Activated CD8-positive, alpha-beta memory T cell treated with anti-CD3 and anti-CD28 coated beads for 36 hours (primary cell): ENCODE results near the gene KITLG. TPM values are rescaled to one million over a fixed set of nuclear protein-coding genes. Genes with fewer than 3 reads are reported as not detected.
"Not testable (repeated sequence)": the region's sequence is repeated elsewhere in the genome, so short reads cannot be mapped to it uniquely, and the experiment has no call there.

Experiments used
- CTCF ChIA-PET: fragments of 350-600 bp; sonication (Branson Sonifier 250); formaldehyde crosslinking; loops from one replicate; lab custom pipeline; 2021; ENCODE audit warnings: antibody characterized with exemption; lab: Charles Lee
- POLR2A ChIA-PET: fragments of 350-600 bp; sonication (Branson Sonifier 250); formaldehyde crosslinking; loops from one replicate; lab custom pipeline; 2021; ENCODE audit warnings: antibody characterized with exemption; lab: Charles Lee
- total RNA-seq, 2 experiments: library from RNA; stranded (reverse); gene quantifications; one replicate each; pipeline ENCODE4 v1.2.3, GENCODE V29; 2021

Gene KITLG
- total RNA-seq, 2 experiments from 2014 or later = 0.15 to 0.17 TPM

DNA sequence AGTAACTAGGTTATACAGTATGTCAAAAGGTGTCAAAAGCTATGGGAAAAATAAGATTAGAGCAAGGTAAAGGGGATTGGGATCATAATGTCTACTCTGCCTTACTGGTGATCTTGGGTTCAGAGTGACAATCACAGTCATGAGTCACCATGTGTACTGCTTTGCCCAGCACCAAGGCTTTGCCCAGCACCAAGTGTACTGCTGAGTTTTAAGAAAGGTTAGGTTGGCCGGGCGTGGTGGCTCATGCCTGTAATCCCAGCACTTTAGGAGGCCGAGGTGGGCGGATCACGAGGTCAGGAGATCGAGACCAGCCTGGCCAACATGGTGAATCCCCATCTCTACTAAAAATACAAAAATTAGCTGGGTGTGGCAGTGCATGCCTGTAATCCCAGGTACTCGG lies 32.3 kb downstream of the KITLG start:
- CTCF ChIA-PET, POLR2A ChIA-PET: not testable (repeated sequence)

DNA sequence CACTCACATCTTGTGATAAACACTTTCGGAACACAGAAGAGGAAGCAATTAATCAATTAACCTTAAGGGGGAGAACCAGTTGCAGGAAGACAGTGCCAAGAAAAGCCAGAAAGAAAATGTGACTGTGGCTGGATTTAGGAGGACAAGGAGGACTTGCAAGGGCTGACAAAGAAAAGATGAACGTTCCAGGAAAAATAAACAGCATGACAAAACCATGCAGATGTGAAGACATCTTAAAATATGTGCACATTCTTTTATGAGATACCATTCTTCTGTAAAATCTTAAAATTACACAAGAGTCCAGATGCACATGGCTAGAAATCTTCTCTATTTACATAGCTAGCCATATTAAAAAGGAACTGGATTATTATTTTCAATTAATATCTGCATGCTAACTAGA lies 33.4 kb downstream of the KITLG start:
- CTCF ChIA-PET = no interaction called here
- POLR2A ChIA-PET = no interaction called here

DNA sequence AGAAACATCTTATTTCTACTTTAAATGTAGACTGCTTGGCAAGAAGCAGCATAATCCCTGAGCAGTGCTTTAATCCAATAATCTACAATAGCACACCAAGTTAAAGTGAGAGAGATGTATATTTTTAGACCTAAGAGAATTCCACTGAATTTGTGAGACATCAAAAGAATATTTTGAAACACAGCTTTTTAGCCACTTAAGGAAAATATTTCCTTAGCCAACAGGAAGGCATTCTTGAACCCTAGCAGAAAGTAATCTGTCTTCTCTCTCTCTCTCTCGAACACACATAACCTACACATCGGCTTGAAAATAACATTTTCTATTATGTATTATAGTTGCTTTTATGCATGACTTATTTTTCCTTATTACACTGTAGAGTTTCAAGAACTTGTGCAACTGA lies 34.0 kb downstream of the KITLG start:
- ChIA-PET POLR2A (no interaction called here), CTCF (no interaction called here)

DNA sequence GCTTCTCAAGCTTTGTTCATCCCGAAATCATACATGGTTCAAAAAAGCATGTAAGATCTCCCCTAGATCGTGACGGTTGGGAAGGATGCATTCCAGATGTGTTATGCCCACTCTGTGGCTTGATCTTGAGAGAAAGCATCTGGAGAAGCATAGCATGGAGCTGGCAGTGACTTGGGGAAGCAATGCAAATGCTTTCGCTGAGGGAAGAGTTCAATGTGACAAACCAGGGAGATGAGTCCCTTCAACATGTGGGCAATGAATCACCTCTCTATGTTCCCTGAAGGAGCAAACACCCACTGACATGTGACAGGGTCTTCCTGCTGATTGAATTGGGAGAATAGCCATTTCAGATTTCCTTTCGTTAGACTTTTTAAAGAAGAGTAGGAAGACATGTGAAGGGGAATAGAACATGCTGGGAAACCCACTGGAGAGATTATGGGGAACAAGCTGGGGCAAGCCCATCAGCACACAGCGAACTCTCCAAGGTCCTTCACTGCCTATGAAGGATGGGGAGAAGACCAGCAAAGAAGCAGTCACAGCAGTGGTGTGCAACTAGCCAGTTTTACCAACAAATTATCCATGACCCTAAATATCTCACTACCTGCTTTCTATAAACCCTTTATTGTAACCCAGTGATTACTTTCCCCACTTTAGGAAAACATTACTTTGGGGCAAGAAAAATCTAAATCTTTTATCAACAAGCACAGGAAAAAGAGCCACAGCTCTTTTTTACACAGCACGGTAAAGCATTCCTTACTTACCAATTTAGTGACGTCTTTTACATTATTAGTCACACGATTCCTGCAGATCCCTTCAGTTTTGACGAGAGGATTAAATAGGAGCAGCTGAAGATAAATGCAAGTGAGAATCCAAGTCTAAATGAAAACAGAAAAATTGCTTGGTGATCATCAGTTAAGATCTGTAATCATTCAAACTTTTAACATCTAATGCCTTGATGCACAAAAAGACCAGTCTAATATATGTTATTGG lies 35.0 kb downstream of the KITLG start:
- ChIA-PET POLR2A (no interaction called here), CTCF (no interaction called here)

DNA sequence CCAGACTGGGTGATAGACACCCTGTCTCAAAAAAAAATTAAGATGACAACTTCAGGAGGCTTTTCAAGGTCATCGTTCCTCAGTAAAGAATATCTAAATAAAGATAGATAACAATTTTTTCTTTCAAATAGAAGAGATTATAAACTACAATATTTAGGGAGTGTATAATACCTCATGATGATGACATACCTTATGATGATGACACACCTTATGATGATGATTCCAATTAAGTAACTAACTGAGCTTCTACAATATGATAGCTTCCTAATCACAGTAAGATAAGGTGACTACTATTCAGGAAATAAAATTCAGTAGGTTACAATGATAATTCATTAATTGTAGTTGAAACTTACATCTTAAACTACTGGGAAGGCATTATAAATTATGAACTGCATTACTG lies 40.4 kb downstream of the KITLG start:
- POLR2A ChIA-PET = no interaction called here
- CTCF ChIA-PET = no interaction called here

DNA sequence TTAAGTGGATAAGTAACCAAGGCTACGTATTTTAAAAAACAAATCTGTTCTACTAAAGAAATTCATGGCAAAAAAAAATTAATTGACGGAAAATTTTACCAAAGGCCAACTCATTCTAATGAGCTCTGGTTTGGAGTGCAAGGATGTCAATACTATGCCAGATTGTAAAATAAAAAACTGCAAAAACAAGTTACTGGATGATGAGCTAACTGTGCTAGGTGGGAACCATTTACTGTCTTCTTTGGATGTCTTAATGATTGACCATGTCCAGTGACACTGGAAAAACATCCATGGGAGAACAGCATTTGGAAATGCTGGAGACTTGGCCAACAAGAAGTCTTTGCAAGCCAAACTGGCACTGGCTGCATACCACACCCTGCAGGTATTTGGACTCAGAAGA lies 41.6 kb downstream of the KITLG start:
- CTCF ChIA-PET = no interaction called here
- POLR2A ChIA-PET = no interaction called here

DNA sequence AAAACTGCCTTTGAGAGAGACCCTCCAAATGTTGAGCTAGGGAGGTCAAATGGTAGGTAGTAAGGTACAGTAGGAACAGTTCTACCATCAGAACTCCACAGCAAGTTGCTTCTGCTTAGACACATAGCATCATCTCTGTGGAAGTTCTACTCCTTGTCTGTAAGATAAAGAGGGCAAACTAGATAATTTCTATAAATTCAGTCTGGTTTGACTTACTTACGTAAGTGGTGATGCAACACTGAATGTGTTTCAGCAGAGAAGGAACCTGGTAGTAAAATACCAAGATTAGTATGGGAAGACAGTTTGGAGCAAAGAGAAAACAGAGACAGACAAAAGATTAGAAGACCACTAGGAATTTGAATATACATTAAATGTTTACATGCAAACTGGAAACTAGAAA lies 42.0 kb downstream of the KITLG start:
- ChIA-PET CTCF (no interaction called here), POLR2A (no interaction called here)

DNA sequence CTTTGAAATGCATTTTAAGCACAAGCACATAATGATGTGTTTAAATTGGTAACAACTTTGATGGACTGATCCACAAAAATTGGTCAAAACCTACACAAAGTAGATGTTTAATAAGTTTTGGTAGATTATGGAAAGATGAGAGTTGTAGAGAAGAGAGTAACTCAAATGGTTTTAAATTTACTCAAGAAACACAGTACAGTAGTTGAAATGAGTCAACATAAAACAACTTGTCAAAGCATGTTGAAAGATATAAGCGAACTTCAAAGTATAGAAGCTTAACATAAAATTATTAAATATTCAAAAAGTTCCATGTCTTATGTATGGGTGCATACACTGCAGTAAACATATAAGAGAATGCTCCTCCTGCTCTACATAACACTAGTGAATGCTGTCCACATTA lies 49.4 kb downstream of the KITLG start:
- POLR2A ChIA-PET = no interaction called here
- CTCF ChIA-PET = no interaction called here

DNA sequence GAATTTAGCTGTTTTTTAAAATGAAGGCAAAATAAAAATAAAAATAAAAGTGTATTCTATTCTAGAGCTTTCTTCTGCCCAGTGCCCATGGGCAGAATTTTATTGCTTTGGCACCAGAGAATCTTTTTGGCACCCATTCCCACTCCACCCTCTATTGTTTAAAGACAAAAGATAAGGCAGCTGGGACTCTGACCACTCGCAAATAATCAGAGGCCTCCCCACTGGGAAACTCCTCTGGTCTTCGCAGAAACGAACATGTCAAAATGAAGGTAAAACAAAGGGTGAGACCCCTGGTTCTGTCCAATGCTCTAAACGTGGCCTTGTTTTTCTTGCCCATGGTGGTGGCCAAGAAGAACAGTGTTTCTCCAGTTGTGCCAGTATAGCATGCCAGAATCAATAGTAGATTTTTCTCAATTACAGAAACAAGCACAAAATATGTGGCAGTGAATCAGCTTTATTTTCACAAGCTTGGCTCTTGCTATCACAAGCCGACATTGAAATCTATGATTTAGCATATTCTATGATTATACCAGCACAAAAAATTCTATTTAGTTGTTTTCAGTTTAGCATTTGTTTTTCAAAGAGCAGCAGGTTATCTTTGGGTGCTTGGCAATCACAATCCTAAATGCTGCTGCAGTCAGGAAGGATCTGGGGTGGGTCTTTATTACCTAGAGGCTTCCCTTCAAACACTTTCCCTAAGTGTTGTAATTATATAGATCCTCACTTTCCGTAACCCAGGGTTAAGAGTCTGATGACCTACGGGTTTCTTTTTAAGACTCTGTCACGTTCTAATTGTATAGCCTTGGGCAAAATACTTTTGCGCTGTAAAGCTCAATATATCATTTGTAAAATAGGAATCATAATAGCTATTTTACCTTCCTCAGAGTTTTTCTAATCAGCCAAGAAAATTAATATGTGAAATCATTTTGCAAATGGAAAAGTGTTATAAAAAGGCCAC lies 50.5 kb downstream of the KITLG start:
- POLR2A ChIA-PET = no interaction called here
- CTCF ChIA-PET = no interaction called here

DNA sequence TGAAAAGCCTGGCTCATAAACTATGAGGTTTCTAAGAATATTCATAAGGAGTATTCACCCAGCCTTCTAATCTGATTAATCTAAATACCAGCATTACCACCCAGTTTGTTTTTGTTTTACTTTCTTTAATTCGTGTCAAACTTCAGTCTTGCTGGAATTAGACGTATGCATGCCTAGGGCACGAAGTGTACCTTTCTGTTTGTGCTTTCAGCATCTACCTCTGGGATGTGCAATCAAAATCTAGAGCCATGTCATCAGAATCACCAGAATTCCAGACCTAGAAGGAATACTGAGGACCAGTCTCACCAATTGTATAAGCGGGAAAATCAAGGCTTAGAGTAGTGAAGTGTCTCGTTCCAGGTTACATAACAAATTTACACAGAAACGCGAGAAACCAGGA lies 57.3 kb downstream of the KITLG start:
- POLR2A ChIA-PET = no interaction called here

DNA sequence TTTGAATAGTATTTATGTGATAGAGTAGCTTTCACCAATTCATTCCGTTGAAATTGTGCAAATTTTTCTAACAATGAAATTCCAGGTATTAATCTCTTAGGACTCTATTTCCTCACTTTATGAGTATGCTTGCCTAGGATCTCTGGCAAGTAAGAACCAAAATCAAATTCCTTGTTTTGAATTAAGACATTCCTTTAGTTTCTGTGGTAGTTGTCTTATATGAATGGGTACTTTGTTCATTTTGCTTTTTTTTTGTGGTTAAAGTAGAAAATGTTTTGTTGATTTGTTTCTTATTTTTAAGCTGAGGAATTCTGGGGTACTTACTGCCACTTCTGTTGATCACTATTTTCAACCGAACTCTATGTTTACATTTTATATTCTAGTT lies 59.8 kb downstream of the KITLG start:
- ChIA-PET CTCF (no interaction called here), POLR2A (no interaction called here)

More for the DNA sequence above, 57.3 kb downstream of the KITLG start:
- CTCF ChIA-PET = no interaction called here

DNA sequence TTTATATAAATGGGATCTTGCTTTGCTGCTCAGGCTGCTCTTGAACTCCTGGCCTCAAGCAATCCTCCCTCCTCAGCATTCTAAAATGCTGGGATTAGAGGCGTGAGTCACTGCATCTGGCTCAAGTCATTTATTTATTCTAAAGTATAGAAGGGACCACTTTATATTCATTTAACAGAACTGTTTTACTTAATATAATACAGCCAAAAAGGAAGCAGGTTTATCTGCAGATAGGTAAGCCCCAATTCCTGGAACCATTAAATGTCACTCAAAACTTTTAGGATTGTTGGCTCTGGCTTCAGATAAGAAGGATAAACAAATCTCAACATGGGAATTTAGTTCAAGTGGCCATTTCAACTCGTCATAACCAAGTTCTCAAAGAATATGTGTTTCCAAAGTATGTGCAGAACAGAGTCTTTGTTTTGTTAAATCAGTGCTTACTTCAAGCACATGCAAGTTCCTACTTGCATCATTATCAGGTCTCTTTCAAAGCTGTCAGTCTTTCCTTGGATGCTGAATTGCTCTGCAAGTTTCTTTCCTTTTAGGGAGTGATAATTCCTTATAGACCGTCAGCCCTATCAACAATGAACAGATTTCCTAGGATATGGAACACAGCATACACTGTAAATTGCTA lies 60.4 kb downstream of the KITLG start:
- CTCF ChIA-PET = no interaction called here
- POLR2A ChIA-PET = no interaction called here

DNA sequence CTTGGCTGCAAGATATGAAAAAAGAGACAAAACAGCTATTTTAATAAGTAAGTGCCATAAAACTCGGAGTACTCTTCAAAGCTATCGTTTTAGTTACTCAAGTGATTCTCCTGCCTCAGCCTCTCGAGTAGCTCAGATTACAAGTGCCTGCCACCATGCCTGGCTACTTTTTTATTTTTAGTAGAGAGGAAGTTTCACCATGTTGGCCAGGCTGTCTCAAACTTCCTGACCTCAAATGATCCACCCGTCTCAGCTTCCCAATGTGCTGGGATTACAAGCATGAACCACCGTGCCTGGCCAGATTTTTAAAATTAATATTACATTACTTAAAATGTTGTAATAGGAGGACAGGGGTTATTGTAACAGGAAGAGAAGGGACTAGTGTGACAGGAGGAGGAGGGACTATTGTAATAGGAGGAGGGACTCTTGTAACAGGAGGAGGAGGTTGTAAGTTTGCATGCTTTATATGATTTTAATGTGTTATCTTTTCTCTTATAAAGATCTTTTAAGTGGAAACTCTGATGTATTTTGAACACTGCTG lies 61.3 kb downstream of the KITLG start:
- ChIA-PET CTCF (no interaction called here), POLR2A (no interaction called here)

DNA sequence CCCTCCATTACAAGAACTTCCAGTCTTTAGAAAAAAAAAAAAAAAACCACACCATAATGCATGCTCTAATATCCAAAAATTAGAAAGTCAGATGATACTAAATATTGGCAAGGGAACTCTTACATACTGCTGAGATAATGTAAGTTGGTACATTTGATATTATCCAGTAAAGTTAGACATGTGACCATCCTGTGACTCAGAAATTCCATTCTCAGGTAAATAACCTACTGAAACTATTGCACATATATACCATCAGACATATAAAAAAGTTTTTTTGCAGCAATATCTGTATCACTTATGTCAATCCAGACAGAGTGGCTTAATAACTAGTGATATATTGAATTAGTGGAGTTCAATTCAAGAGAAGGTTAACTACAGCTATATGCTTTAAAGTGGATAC lies 63.5 kb downstream of the KITLG start:
- CTCF ChIA-PET = no interaction called here
- POLR2A ChIA-PET = no interaction called here

DNA sequence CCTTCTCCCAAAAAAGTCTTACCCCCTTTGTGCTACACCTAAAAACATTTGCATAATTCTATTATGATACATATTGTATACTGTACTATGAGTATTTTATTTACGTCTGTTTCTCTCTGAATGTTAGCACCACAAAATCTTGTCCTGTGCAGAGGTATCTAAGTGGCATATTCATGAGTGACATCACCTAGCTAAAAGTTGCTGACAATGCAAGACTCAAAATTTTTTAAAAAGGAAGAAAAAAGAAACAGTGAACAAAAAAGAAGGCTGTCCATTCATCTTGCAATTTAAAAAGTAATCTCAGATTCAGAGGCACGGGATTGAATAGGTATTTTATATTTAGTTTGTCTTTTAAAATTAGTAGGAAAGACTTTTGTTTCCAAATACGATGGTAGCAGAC lies 69.4 kb downstream of the KITLG start:
- CTCF ChIA-PET = no interaction called here
- POLR2A ChIA-PET = no interaction called here

DNA sequence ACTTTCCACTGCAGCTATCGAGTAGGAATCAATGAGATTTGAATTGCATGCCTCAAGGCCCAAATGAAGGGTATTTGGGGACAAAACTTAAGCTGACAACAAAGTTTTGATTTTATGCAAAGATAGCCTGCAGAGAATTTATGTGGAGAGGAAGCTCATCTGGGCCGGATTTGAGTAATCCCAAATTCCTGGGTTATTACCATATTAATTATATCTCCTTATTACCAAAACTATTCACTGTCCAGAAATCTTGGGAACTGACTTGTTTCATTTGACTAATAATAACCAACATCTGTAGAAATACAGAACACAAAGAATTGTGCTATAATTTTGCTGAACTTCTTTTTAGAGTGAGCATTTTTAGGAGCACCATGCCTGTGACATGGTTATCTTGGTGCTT lies 70.4 kb downstream of the KITLG start:
- POLR2A ChIA-PET = no interaction called here

DNA sequence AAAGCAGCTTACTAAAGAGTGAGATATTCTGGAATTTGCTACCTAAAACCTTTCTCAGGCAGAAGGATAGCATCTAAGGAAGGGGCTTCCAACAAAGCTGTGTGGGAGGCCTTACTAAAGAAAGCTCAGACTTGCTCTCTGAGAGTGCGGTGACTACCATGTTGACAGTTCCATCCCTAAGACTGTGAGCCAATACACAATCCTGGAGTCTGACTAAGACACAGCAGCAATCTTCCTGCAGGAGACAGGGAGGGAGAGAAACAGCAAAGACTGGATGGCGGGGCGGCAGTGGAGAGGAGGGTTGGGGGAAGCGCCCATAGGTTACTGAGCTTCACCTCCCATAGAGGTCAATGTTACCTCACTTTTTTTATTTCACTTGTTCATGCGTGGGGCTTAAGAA lies 70.9 kb downstream of the KITLG start:
- ChIA-PET CTCF (no interaction called here), POLR2A (no interaction called here)

More for the DNA sequence above, 70.4 kb downstream of the KITLG start:
- CTCF ChIA-PET = no interaction called here

DNA sequence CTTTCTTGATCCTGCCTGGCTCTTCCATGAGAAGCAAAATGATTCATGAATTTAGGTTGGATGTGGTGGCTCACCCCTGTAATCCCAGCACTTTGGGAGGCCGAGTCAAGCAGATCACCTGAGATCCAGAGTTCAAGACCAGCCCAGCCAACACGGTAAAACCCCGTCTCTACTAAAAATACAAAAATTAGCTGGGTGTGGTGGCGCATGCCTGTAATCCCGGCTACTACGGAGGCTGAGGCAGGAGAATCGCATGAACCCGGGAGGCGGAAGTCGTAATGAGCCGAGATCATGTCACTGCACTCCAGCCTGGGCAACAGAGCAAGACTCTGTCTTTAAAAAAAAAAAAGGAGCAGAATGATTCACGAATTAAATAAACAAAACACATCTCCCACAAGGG lies 72.4 kb downstream of the KITLG start:
- CTCF ChIA-PET, POLR2A ChIA-PET: not testable (repeated sequence)

DNA sequence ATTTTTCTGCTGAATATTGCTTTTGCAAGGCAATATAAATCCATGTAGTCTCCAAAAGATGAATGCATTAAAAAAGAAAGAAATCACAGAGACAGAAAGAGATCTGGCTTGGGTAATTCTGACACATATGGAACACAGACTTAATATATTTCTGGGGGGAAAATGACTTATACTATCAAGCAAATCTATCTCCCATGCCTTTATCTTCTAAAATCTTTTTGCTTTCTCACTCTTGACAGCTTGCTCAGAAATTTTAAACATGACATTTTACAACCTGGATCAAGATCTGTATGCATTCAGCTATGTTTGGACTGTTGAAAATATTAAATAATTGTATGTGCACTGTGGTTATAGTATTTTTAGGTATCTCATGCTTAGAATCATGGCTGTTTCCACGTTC lies 73.0 kb downstream of the KITLG start:
- ChIA-PET POLR2A (no interaction called here), CTCF (no interaction called here)

DNA sequence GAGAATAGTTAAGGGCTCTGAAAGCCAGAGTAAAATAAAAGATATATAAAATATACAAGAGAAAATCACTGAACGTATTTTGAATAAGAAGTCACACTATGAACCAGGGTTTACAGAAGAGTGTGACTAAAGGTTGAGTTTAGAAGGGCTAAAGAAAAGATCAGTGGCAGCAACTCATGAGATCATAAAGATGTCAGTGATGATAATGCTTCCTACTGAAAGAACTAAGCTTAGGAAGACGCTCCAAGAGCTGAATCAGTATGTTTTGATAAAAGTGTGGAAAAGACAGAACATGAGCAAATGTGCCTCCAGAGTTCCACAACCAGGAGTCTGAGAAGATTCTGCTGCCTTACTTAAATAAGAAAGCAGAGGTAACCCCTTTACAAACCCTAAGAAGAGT lies 74.6 kb downstream of the KITLG start:
- POLR2A ChIA-PET = no interaction called here
- CTCF ChIA-PET = no interaction called here
